Tibial nerve (tissue), 4 donors: ENCODE measurements around the gene EPHB3. TPM values are rescaled to one million over a fixed set of nuclear protein-coding genes. Genes with fewer than 3 reads are reported as not detected.

Experiments used
- DNase-seq, 2 donors: peaks; one replicate each; pipeline ENCODE4 v3.0.0-alpha.2; 2019; ENCODE audit warnings: low spot score in 2 of 2
- H3K27ac ChIP-seq, 4 donors: fragments of 200-600 bp; sonication (generic) in 3 of 4; one replicate each; pipeline ENCODE4 v1.5.1; 2017 to 2019; ENCODE audit warnings: mild to moderate bottlenecking in 1 of 4
- H3K27me3 ChIP-seq, 2 donors: fragments of 200-600 bp; sonication (generic) in 1 of 2; one replicate each; pipeline versions ENCODE4 v1.5.1 to v1.6.0; 2017 to 2019
- H3K36me3 ChIP-seq, 3 donors: fragments of 200-600 bp; sonication (generic); one replicate each; pipeline ENCODE4 v1.5.1; 2018 to 2019
- H3K4me1 ChIP-seq, 4 donors: fragments of 200-600 bp; sonication (generic) in 3 of 4; one replicate each; pipeline ENCODE4 v1.5.1; 2017 to 2019
- H3K4me3 ChIP-seq, 4 donors: fragments of 200-600 bp; sonication (generic) in 3 of 4; one replicate each; pipeline ENCODE4 v1.5.1; 2017 to 2019; ENCODE audit warnings: mild to moderate bottlenecking in 1 of 4, moderate library complexity in 1 of 4
- H3K9me3 ChIP-seq, 4 donors: fragments of 200-600 bp; sonication (generic) in 3 of 4; one replicate each; pipeline ENCODE4 v1.5.1; 2017 to 2019
- EP300 ChIP-seq, 2 donors: sonication (generic); formaldehyde crosslinking; IDR thresholded peaks; one replicate each; pipeline ENCODE4 v1.6.1; 2017; ENCODE audit warnings: antibody characterized with exemption in 2 of 2, mild to moderate bottlenecking in 1 of 2
- POLR2A ChIP-seq, 2 donors: fragments of 450-650 bp; IDR thresholded peaks; one replicate each; pipeline ENCODE4 v1.6.1; 2017; ENCODE audit warnings: antibody characterized with exemption in 2 of 2, mild to moderate bottlenecking in 2 of 2, moderate library complexity in 2 of 2
- WGBS, 2 donors: methylation state at CpG; one replicate each; pipeline ENCODE4 v1.1.5; 2018; 5-methylcytosine and 5-hydroxymethylcytosine counted together
- total RNA-seq, 4 donors: library from RNA; depleted of rRNA; stranded (reverse); fragments of >200 nt; gene quantifications; one replicate each; pipeline ENCODE4 v1.1.0, GENCODE V29; 2016
- TF ChIP-seq, protein P1 (sequence below), 5 experiments: fragments of 200-600 bp in 3 of 5; fragments of 450-650 bp in 2 of 5; sonication (generic) in 3 of 5; IDR thresholded peaks; one replicate each; pipeline ENCODE4 v1.5.1; 2016 to 2019; ENCODE audit warnings: antibody characterized with exemption in 5 of 5, mild to moderate bottlenecking in 3 of 5, moderate library complexity in 2 of 5

The EPHB3 gene
- total RNA-seq, 4 donors from 2014 or later, result 4.8 to 13.8 (median 5.9) TPM

GRCh38 chr3:184551103-184551502 lies 10.5 kb upstream of the EPHB3 start:
- H3K4me1 ChIP-seq, result peaks cover 0 to 12% (median 0%) of the 10 kb centered on the region in 4 donors
- H3K27ac ChIP-seq, result no peak overlapping the region
- 87 to 96% methylated on average over 5 to 8 of the region's 8 CpGs for whole genome bisulfite sequencing, 2 donors
- no peaks in the 10 kb centered on the region for H3K27me3 ChIP-seq
- H3K4me3 ChIP-seq, result no peak overlapping the region
- DNase-seq, result no peak
- H3K36me3 ChIP-seq, result no peaks in the 10 kb centered on the region
- no peaks in the 10 kb centered on the region for H3K9me3 ChIP-seq
- no peak for TF ChIP-seq POLR2A (IDR thresholded peaks at IDR 0.05)
- TF ChIP-seq, protein P1, sequence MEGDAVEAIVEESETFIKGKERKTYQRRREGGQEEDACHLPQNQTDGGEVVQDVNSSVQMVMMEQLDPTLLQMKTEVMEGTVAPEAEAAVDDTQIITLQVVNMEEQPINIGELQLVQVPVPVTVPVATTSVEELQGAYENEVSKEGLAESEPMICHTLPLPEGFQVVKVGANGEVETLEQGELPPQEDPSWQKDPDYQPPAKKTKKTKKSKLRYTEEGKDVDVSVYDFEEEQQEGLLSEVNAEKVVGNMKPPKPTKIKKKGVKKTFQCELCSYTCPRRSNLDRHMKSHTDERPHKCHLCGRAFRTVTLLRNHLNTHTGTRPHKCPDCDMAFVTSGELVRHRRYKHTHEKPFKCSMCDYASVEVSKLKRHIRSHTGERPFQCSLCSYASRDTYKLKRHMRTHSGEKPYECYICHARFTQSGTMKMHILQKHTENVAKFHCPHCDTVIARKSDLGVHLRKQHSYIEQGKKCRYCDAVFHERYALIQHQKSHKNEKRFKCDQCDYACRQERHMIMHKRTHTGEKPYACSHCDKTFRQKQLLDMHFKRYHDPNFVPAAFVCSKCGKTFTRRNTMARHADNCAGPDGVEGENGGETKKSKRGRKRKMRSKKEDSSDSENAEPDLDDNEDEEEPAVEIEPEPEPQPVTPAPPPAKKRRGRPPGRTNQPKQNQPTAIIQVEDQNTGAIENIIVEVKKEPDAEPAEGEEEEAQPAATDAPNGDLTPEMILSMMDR (IDR thresholded peaks at IDR 0.05), result no peak
- no peak for TF ChIP-seq EP300 (IDR thresholded peaks at IDR 0.05)

DNA sequence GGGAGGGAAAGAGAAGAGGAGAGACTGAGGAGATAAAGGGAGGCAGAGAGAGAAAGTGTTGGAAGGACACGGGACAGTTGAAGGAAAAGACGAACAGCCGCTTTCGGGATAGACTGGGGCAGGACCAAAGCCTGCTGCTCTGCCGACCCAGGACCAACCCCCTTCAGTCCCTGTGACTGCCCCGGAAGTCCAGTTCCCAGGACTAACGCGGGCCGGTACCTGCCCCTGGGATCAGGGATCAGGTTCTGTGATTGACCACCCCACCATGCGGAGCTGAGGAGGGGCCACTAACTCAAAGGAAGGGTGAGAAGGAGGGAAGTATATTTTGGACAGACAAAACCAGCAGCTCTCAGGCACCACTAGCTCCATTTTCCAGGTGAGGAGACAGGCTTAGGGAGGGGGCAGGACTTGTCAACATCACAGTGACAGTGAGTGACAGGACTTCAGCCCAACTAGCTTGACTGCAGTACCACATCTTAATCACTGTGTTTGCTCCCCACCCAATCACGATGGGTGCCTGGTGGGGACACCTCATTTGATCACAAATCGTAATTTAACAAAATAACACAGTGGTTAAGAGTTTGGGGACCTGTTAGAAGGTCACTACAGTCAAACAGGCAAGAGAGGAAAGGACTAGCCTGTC lies 9.8 kb upstream of the EPHB3 start:
- Histone ChIP-seq H3K4me3 (no peak overlapping the region), H3K36me3 (no peaks in the 10 kb centered on the region), H3K27ac (no peak overlapping the region), H3K27me3 (no peaks in the 10 kb centered on the region), H3K4me1 (peaks cover 0 to 12% (median 0%) of the 10 kb centered on the region in 4 donors), H3K9me3 (no peaks in the 10 kb centered on the region)
- DNase-seq, result no peak
- TF ChIP-seq EP300 (IDR thresholded peaks at IDR 0.05) (no peak), POLR2A (IDR thresholded peaks at IDR 0.05) (no peak)
- TF ChIP-seq, protein P1 (IDR thresholded peaks at IDR 0.05), result no peak
- WGBS, 2 donors, result 86 to 92% methylated on average over 12 of the region's 12 CpGs

- no peaks in the 10 kb centered on the region for H3K9me3 ChIP-seq
- TF ChIP-seq, protein P1 (IDR thresholded peaks at IDR 0.05), result no peak
- TF ChIP-seq EP300 (IDR thresholded peaks at IDR 0.05) (no peak), POLR2A (IDR thresholded peaks at IDR 0.05) (no peak)
- H3K4me1 ChIP-seq, result peaks cover 0 to 12% (median 0%) of the 10 kb centered on the region in 4 donors
- no peaks in the 10 kb centered on the region for H3K27me3 ChIP-seq
- H3K4me3 ChIP-seq, result no peak overlapping the region
- no peak for DNase-seq
- WGBS, 2 donors, result 92% methylated on average over 6 of the region's 6 CpGs
- H3K36me3 ChIP-seq, result no peaks in the 10 kb centered on the region
- H3K27ac ChIP-seq, result no peak overlapping the region
Observed at GRCh38 chr3:184552296-184552695, 9.3 kb upstream of the EPHB3 start.

- no peak for DNase-seq
- 90 to 95% methylated on average over 13 of the region's 13 CpGs for WGBS, 2 donors
Observed at GRCh38 chr3:184552863-184553262, 8.7 kb upstream of the EPHB3 start.

GRCh38 chr3:184553385-184553784 lies 8.2 kb upstream of the EPHB3 start:
- Histone ChIP-seq H3K9me3 (no peaks in the 10 kb centered on the region), H3K27me3 (no peaks in the 10 kb centered on the region), H3K4me3 (no peak overlapping the region), H3K36me3 (no peaks in the 10 kb centered on the region), H3K27ac (no peak overlapping the region), H3K4me1 (peaks cover 0 to 12% (median 0%) of the 10 kb centered on the region in 4 donors)
- WGBS, 2 donors, result 68 to 73% methylated on average over 4 of the region's 4 CpGs
- no peak for DNase-seq
- TF ChIP-seq, protein P1 (IDR thresholded peaks at IDR 0.05), result no peak
- TF ChIP-seq EP300 (IDR thresholded peaks at IDR 0.05) (no peak), POLR2A (IDR thresholded peaks at IDR 0.05) (no peak)

More at GRCh38 chr3:184552863-184553262, 8.7 kb upstream of the EPHB3 start:
- Histone ChIP-seq H3K4me1 (peaks cover 0 to 12% (median 0%) of the 10 kb centered on the region in 4 donors), H3K36me3 (no peaks in the 10 kb centered on the region), H3K27ac (no peak overlapping the region), H3K4me3 (no peak overlapping the region), H3K27me3 (no peaks in the 10 kb centered on the region), H3K9me3 (no peaks in the 10 kb centered on the region)
- TF ChIP-seq EP300 (IDR thresholded peaks at IDR 0.05), result no peak
- TF ChIP-seq POLR2A (IDR thresholded peaks at IDR 0.05), result no peak
- TF ChIP-seq, protein P1 (IDR thresholded peaks at IDR 0.05), result no peak
